ENCODE results near the gene CSTPP1.

Gene CSTPP1

DNA sequence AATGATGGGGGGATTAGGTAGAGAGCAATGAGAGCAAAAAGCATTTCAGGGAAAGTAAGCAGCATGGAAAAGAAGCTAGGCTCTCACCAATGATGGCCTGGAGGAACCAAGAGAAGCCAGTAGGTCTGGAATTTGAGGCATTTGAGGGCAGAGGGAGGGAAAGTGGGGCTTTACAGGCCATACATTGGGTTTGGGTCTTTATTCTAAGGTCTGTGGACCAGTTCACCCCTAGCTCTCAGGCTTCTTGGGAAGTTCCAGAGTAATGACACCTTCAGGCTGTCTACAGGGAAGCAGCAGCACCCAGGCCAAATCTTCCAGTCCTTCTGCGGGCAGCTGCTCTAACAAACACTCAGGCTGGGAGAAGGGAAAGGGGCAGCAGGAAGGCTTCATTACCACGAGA is 210.7 kb downstream of the CSTPP1 start:
- no peak for DNase-seq

GRCh38 chr11:47147681-47148080 is 211.1 kb downstream of the CSTPP1 start:
- DNase-seq = no peak

- no peak for DNase-seq
These were observed 211.7 kb downstream of the CSTPP1 start for GRCh38 chr11:47148270-47148669.

DNA sequence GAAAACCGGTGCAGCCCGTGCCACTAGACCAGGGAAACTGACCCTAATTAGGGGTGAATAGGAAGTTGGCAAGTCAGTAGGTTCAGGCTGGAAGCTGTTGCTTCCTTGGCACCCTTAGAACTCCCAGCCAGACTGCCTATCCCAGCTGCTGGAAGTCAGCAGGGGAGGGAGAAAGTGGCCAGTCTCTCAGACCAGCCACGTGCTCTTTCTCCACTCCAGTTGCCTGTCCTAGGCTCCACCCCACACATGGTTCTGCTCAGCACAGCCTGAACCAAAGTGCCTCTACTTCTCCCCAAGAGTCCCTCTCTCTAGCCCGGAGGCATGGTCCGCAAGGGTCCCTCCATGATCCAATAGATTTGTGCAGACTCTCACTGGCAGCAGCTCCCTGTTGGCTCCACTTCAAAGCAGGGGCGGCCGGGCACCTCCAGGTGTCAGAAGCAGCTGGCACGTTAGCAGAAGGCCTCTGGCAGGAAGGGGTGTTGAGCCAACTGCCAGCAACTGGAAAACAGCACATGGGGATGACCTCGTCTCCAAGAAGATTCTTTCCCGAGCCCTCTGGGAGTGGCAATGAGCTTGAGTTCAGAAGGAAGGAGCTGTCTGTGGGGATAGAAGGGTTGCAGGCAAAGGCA is 212.5 kb downstream of the CSTPP1 start:
- DNase-seq = no peak

- no peak for DNase-seq
These were observed 213.2 kb downstream of the CSTPP1 start for GRCh38 chr11:47149782-47150181.

DNA sequence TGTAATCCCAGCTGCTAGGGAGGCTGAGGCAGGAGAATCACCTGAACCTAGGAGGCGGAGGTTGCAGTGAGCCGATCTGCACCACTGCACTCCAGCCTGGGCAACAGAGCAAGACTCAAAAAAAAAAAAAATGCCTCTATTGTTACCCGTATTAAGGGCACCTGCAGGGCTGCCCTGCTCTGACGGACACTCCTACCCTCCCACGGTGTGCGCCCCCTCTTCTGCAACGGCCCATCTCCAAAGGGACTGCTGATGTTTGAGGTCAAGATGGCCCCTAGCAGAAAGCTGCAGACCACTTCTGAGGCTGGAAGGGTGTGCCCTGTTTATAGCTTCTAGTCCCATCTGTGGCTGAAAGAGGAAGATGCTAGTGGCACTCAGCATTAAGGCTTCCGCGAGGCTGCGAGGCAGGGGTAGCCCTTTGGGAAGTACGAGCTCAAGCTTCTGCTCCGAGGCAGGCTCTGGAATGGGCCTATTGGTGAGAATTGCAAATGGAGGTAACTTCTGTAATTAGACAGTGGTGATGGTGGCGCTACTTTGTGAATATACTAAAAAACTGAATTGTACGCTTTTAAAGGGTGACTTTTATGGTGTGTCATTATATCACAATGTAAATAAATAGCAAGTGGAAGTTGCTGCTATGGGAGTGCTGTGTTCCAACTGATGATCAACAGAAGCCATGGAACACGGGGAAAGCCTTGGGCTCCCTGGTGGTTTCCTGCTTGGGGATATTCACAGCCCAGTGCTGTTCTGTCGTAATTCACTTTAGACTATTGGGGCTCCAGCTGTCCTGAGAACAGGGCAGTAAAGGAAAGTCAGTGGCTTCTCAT is 215.8 kb downstream of the CSTPP1 start:
- DNase-seq = no peak

GRCh38 chr11:47152953-47153950 is 216.7 kb downstream of the CSTPP1 start:
- DNase-seq = peak; percentile 92

- DNase-seq = peak; percentile 48
These were observed 218.3 kb downstream of the CSTPP1 start for GRCh38 chr11:47154616-47155570.

DNA sequence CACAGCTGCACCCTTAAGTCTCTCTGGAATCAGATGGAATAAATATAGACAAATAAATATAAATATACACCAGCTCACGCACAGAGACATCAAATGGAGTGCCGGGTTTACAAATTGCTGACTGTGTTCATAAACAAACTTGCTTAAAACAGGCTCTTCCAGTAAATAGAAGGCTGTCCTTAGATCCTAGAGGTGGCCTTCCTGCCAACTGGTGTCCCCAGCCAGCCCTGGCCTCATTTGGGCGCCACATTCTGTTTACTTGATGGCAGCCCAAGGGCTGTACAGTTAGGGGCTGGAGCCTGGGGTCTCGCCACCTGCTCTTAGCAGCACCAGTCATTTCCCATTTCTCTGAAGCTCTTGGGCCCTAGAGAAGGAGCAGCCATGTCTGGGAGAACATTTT is 219.3 kb downstream of the CSTPP1 start:
- no peak for DNase-seq

- no peak for DNase-seq
These were observed 219.8 kb downstream of the CSTPP1 start for GRCh38 chr11:47156333-47156732.

GRCh38 chr11:47156951-47157350 is 220.4 kb downstream of the CSTPP1 start:
- DNase-seq = no peak

DNA sequence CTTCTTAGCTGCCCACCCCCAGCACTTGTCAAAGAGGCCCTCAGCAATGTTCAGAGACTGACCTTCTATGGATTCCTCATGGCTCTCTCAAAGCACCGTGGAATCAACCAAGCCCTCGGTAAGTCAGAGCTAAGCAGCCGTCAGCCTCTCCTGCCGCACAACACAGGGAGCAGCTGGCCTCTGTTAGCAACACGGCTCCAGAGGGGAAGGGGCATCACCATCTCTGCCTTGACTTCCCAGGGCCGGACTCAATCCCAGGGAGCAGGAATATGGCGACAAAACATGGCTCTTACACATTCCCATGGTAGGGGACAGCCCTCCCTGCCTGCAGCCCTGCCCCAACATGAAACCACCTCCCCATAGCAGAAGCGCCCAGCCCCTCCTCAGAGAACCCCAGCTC is 221.2 kb downstream of the CSTPP1 start:
- no peak for DNase-seq

- no peak for DNase-seq
These were observed 221.7 kb downstream of the CSTPP1 start for GRCh38 chr11:47158242-47158641.

DNA sequence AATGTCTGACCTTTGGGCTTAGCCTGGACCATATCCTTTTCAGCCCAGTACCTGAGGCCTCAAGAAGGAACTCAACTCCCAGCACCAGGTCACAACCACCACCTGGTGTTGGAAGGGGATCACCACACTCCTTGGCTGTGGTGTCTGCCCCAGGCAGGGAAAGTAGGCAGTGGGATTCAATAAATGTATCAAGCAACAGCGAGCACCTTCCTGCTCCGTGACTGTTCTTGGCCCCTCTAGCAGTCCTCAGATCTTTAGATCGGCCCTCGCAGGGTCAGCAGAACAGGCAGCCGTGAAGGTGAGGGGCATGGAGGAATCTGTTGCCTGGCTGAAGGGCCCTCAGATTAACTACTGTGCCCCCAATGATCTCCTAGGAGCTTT is 224.2 kb downstream of the CSTPP1 start:
- no peak for DNase-seq

- peak; percentile 86 for DNase-seq
These were observed 224.7 kb downstream of the CSTPP1 start for GRCh38 chr11:47161134-47161854.

DNA sequence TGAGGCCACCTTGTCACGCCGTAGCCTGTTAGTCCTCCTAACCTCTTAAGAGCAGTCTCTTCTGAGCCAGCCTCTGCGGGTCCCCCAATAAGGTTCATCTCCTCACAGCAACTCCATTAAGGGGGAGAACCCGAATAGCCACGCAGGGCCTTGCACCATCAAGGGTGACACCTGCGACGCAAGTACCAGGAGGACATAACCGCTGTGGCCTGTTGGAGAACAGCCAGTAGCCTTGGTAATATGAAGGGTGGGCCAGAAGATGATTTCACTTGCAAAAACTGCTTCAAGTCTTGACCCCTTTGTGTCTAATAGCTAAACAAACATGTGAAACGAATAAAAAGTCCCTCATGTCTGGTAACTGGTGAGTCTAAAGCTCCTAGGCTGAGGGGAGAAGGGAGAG is 225.3 kb downstream of the CSTPP1 start:
- DNase-seq = no peak

DNA sequence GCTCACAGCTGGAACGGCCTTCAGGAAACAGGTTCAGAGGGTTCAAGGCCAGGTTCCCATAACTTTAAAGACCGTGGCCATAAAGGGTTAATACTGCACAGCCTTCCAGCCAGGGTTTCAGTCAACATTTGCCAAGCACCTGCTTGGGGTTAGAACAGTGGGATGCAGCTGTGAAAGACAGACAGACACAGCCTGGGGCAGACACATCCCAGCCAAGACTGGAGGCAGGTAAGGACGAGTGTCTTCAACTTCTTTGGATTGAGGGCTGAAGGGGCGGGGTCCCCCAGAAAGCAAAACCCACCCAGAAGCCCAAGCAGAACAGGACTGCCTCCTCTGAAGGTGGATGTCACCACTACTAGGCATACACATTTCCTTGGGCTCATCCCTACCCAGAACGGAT is 225.9 kb downstream of the CSTPP1 start:
- DNase-seq = no peak

DNA sequence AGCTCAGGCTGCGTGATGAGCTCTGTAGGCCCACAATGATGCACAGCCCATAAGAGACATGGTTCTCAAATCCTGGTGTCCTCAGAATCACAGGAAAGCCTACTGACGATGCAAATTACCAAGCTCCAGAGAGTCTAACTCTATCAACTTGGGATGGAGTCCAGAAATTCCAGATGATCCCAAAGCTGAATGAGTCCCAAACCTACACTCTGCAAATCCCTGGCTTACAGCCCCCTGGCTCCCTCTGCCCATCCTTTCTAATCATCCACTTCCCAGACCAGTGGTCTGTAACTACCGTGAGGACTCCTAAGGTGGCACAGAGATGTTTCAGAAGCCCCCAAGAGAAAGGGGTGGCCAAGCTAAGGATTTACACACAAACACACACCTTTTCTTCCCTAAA is 226.6 kb downstream of the CSTPP1 start:
- no peak for DNase-seq

DNA sequence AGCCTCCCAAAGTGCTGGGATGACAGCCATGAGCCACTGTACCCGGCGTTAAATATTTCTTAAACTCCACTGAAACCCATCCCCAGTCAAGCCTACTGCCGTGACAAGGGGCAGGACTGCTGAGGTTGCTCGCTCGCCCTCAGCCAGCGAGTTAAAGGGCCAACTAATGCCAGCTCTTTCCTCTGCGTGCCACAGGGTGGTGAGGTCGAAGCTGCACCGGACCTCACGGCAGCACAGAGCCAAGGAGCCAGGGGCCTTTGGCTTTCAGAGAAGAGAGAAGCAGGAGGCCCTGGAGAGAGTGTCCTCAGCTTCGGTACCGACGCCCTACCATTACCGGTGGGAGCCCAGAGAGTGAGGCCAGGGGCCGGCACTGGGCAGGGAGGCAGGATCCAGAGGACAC is 227.3 kb downstream of the CSTPP1 start:
- no peak for DNase-seq

GRCh38 chr11:47164321-47164720 is 227.8 kb downstream of the CSTPP1 start:
- DNase-seq = no peak

- no peak for DNase-seq
These were observed 228.8 kb downstream of the CSTPP1 start for GRCh38 chr11:47165253-47165840.
